Caco-2 (cell line): ENCODE results near the gene ZNF778. TPM values are rescaled to one million over a fixed set of nuclear protein-coding genes. Genes with fewer than 3 reads are reported as not detected.
"Not testable (repeated sequence)": the region's sequence is repeated elsewhere in the genome, so short reads cannot be mapped to it uniquely, and the experiment has no call there.

Source experiments
- BruUV-seq: library from RNA; stranded (reverse); fragments of 400-500 nt; replicated peaks from 2 replicates; lab custom pipeline; 2021; lab: Mats Ljungman, UMichigan
- CTCF ChIA-PET: fragments of 300-600 bp; sonication (Branson Sonifier 250); formaldehyde crosslinking; loops from one replicate; lab custom pipeline; 2022; ENCODE audit warnings: antibody characterized with exemption; lab: Charles Lee
- POLR2A ChIA-PET: fragments of 300-600 bp; sonication (Branson Sonifier 250); formaldehyde crosslinking; loops from one replicate; lab custom pipeline; 2022; ENCODE audit warnings: antibody characterized with exemption; lab: Charles Lee
- DNase-seq, 2 experiments: peaks; one replicate each; pipeline versions ENCODE4 v3.0.0 to v3.0.0-alpha.2; 2020 to 2022
- H3K27me3 ChIP-seq: replicated peaks from 2 replicates; pipeline ENCODE4 v1.6.0; 2011; ENCODE audit warnings: low read length; ENCODE audit not compliant: control insufficient read depth, insufficient read depth
- H3K36me3 ChIP-seq: 2 replicates; pipeline ENCODE4 v1.5.1; 2011; ENCODE audit warnings: low read length; ENCODE audit not compliant: control insufficient read depth, insufficient read depth
- H3K4me1 ChIP-seq: fragments of 250-450 bp; sonication (Bioruptor Pico); 2 replicates; pipeline ENCODE4 v1.5.1; 2020; ENCODE audit warnings: mild to moderate bottlenecking
- H3K4me3 ChIP-seq: 2 replicates; pipeline ENCODE4 v1.5.1; 2011; ENCODE audit warnings: low read depth, mild to moderate bottlenecking, control low read depth, low read length
- H3K9me3 ChIP-seq: fragments of 250-450 bp; sonication (Bioruptor Pico); 2 replicates; pipeline ENCODE4 v1.5.1; 2020; ENCODE audit warnings: mild to moderate bottlenecking, moderate library complexity
- H3K27ac Mint-ChIP-seq: one replicate; pipeline ENCODE4 v1.8.0; 2022; ENCODE audit warnings: mixed read lengths; ENCODE audit not compliant: unreplicated experiment
- H3K27me3 Mint-ChIP-seq: one replicate; pipeline ENCODE4 v1.8.0; 2022; ENCODE audit warnings: mixed read lengths; ENCODE audit not compliant: insufficient read depth, unreplicated experiment
- H3K36me3 Mint-ChIP-seq: one replicate; pipeline ENCODE4 v1.8.0; 2022; ENCODE audit warnings: mild to moderate bottlenecking, mixed read lengths; ENCODE audit not compliant: insufficient read depth, unreplicated experiment
- H3K4me1 Mint-ChIP-seq: one replicate; pipeline ENCODE4 v1.8.0; 2022; ENCODE audit warnings: low read depth, mixed read lengths; ENCODE audit not compliant: unreplicated experiment
- H3K4me3 Mint-ChIP-seq: one replicate; pipeline ENCODE4 v1.8.0; 2022; ENCODE audit warnings: mild to moderate bottlenecking, moderate library complexity, mixed read lengths; ENCODE audit not compliant: unreplicated experiment
- H3K9me3 Mint-ChIP-seq: one replicate; pipeline ENCODE4 v1.8.0; 2022; ENCODE audit warnings: mixed read lengths; ENCODE audit not compliant: unreplicated experiment
- intact Hi-C: fragments of 100-400 bp; cut with micrococcal nuclease; formaldehyde crosslinking; loops from one replicate; pipeline ENCODE4 v1.10.0; 2022; ENCODE audit not compliant: unreplicated experiment
- total RNA-seq: library from RNA; stranded (reverse); gene quantifications from 2 replicates; pipeline ENCODE4 v1.2.3, GENCODE V29; 2022
- TF ChIP-seq, protein P1 (sequence below), 2 experiments: fragments of 200-600 bp in 1 of 2; IDR thresholded peaks; 1 replicate in 1 of 2; 2 replicates in 1 of 2; pipeline versions ENCODE4 v1.5.1 to v1.8.0; 2011 to 2022; ENCODE audit warnings: antibody characterized with exemption in 1 of 2, control low read depth in 1 of 2, inconsistent platforms in 1 of 2, low read depth in 1 of 2, low read length in 1 of 2, mild to moderate bottlenecking in 1 of 2, moderate library complexity in 1 of 2; ENCODE audit not compliant: insufficient read depth in 1 of 2, severe bottlenecking in 1 of 2, unreplicated experiment in 1 of 2

ZNF778 gene
- total RNA-seq, 1 experiment from 2014 or later, result 18.1 TPM

DNA sequence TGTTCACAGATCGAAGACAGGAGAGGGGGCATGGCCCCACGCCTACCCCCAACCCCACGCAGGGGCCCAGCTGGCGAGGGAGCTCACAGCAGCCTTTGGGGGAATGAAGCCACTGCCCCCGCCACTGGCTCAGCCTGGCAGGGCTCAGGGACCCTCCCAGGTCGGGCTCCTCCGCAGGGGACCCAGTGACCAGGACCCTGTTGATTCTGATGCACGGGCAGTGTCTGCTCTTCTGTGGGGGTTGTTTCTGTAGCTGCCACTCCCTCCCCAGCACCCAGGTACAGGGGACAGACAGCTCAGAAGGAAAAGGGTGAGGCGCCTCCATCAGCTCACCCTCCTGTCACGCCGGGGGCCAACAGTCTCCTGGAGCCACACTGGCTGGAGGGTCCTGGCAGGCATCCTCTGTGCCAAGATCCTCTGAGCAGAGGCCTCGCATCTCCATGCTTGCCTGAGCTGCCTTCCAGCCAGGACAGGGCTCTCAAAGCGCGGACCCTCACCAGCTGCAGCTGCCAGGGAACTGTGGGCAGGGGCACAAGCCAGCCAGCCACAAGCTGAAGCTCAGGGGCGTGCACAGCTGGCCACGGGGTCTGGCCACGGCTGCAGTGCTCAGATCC is 49.1 kb downstream of the ZNF778 start:
- H3K36me3 ChIP-seq, result peaks cover 6% of the 10 kb centered on the region
- no peaks in the 10 kb centered on the region for H3K27me3 ChIP-seq
- Mint-ChIP-seq H3K36me3 (peaks cover 90% of the 10 kb centered on the region), H3K4me3 (no peak overlapping the region), H3K9me3 (no peaks in the 10 kb centered on the region), H3K27me3 (no peaks in the 10 kb centered on the region), H3K27ac (no peak overlapping the region), H3K4me1 (no peaks in the 10 kb centered on the region)
- CTCF ChIA-PET, result interaction anchor here (0.7 kb wide), 1 partner anchor 27 kb away, joined by 4 read pairs; no protein-coding TSS in a partner anchor
- POLR2A ChIA-PET, result no interaction called here
- H3K9me3 ChIP-seq, result no peaks in the 10 kb centered on the region
- BruUV-seq, result no TSS peak
- intact Hi-C loops, result no loop called here
- no peak for DNase-seq
- TF ChIP-seq, protein P1, sequence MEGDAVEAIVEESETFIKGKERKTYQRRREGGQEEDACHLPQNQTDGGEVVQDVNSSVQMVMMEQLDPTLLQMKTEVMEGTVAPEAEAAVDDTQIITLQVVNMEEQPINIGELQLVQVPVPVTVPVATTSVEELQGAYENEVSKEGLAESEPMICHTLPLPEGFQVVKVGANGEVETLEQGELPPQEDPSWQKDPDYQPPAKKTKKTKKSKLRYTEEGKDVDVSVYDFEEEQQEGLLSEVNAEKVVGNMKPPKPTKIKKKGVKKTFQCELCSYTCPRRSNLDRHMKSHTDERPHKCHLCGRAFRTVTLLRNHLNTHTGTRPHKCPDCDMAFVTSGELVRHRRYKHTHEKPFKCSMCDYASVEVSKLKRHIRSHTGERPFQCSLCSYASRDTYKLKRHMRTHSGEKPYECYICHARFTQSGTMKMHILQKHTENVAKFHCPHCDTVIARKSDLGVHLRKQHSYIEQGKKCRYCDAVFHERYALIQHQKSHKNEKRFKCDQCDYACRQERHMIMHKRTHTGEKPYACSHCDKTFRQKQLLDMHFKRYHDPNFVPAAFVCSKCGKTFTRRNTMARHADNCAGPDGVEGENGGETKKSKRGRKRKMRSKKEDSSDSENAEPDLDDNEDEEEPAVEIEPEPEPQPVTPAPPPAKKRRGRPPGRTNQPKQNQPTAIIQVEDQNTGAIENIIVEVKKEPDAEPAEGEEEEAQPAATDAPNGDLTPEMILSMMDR (IDR thresholded peaks at IDR 0.05; ENCODE audit: insufficient read depth in 1 of 2, low read depth in 1 of 2, low read length in 1 of 2, severe bottlenecking in 1 of 2, unreplicated experiment in 1 of 2), result no peak
- no peak overlapping the region for H3K4me3 ChIP-seq
- no peaks in the 10 kb centered on the region for H3K4me1 ChIP-seq

DNA sequence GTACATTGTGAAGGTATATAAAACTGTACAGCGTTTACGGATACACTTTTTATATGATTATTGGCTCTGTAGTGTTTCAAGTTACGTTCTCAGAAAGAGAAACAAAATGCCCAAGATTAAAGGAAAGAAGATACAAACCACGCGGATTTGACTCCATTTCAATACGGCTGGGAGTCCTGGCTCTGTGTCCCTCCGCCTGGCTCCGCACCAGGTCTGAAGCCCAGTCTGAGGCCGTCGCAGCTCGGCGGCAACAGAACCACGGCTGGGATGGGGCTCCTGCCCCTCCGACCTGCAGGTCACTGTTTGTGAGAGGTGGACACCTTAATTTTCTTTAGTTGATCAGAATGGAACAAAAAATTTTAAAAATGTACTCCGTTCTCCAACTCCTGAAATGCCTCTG is 50.2 kb downstream of the ZNF778 start:
- H3K4me1 Mint-ChIP-seq, H3K4me1 ChIP-seq, H3K4me3 ChIP-seq, H3K27ac Mint-ChIP-seq, H3K9me3 ChIP-seq, POLR2A ChIA-PET, H3K27me3 Mint-ChIP-seq, H3K27me3 ChIP-seq, BruUV-seq, CTCF ChIA-PET, DNase-seq, H3K36me3 ChIP-seq, H3K9me3 Mint-ChIP-seq, H3K4me3 Mint-ChIP-seq, intact Hi-C loops: not testable (repeated sequence)
- peaks cover 90% of the 10 kb centered on the region for H3K36me3 Mint-ChIP-seq

DNA sequence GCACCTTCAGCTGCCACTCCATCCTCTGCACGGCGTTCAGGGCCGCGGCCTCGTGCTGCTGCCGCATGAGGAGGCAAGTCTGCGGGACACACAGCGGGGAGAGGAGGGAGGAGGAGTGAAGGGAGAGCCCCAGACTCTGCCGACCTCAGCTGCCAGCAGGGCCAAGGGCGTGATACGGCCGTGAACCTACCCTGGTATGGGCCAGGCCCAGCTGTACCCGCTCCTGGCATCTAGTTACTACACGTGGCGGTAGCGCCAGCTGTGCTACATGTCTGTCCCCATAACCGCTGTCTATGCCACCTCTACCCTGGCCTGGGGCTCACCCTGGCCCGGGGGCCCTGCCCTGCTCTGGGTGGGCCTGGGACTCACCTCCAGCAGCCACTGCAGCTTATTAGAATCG is 51.1 kb downstream of the ZNF778 start:
- H3K27me3 ChIP-seq, result no peaks in the 10 kb centered on the region
- TF ChIP-seq, protein P1 (IDR thresholded peaks at IDR 0.05; ENCODE audit: insufficient read depth in 1 of 2, low read depth in 1 of 2, low read length in 1 of 2, severe bottlenecking in 1 of 2, unreplicated experiment in 1 of 2), result no peak
- no peaks in the 10 kb centered on the region for H3K9me3 ChIP-seq
- intact Hi-C loops, result no loop called here
- H3K27me3 Mint-ChIP-seq, result no peaks in the 10 kb centered on the region
- no peak overlapping the region for H3K27ac Mint-ChIP-seq
- CTCF ChIA-PET, result interaction anchor here (0.6 to 1.2 kb wide), 2 partner anchors 160 to 240 kb away, joined by 3 to 4 read pairs; partner anchors contain the start of gene SPG7
- H3K4me1 ChIP-seq, result no peaks in the 10 kb centered on the region
- no peaks in the 10 kb centered on the region for H3K4me1 Mint-ChIP-seq
- H3K4me3 ChIP-seq, result no peak overlapping the region
- H3K9me3 Mint-ChIP-seq, result no peaks in the 10 kb centered on the region
- peaks cover 8% of the 10 kb centered on the region for H3K36me3 ChIP-seq
- POLR2A ChIA-PET, result no interaction called here
- no TSS peak for BruUV-seq
- H3K4me3 Mint-ChIP-seq, result no peak overlapping the region
- DNase-seq, result no peak
- H3K36me3 Mint-ChIP-seq, result peaks cover 90% of the 10 kb centered on the region
